Liver (tissue), 9 donors: Measurements from ENCODE around the gene EML4. TPM values are rescaled to one million over a fixed set of nuclear protein-coding genes. Genes with fewer than 3 reads are reported as not detected.

Experiments used
- DNase-seq: peaks from one replicate; pipeline ENCODE4 v3.0.0-alpha.2; 2017; ENCODE audit warnings: low spot score
- H3K27ac ChIP-seq, 2 donors: one replicate each; pipeline ENCODE4 v1.7.0; 2013; ENCODE audit warnings: inconsistent platforms in 2 of 2, low read length in 2 of 2, control low read depth in 1 of 2, low read depth in 1 of 2, mild to moderate bottlenecking in 1 of 2
- H3K27me3 ChIP-seq, 4 donors: one replicate each; pipeline versions ENCODE4 v1.6.1 to v1.7.0; 2013; ENCODE audit warnings: low read length in 3 of 4, inconsistent platforms in 1 of 4, mild to moderate bottlenecking in 1 of 4, moderate library complexity in 1 of 4; ENCODE audit not compliant: control insufficient read depth in 4 of 4, insufficient read depth in 4 of 4
- H3K36me3 ChIP-seq, 4 donors: one replicate each; pipeline versions ENCODE4 v1.6.1 to v1.7.0; 2013; ENCODE audit warnings: low read length in 3 of 4, mild to moderate bottlenecking in 3 of 4, low read depth in 1 of 4, moderate library complexity in 1 of 4; ENCODE audit not compliant: control insufficient read depth in 4 of 4, insufficient read depth in 3 of 4
- H3K4me1 ChIP-seq, 4 donors: one replicate each; pipeline versions ENCODE4 v1.6.1 to v1.7.0; 2013; ENCODE audit warnings: low read length in 3 of 4, mild to moderate bottlenecking in 3 of 4, moderate library complexity in 1 of 4; ENCODE audit not compliant: control insufficient read depth in 4 of 4, insufficient read depth in 4 of 4
- H3K4me3 ChIP-seq, 3 donors: one replicate each; pipeline versions ENCODE4 v1.6.1 to v1.7.0; 2013; ENCODE audit warnings: low read length in 3 of 3, control low read depth in 1 of 3, low read depth in 1 of 3, mild to moderate bottlenecking in 1 of 3
- H3K9ac ChIP-seq, 2 donors: one replicate each; pipeline ENCODE4 v1.7.0; 2013; ENCODE audit warnings: low read length in 2 of 2, mild to moderate bottlenecking in 2 of 2, moderate library complexity in 2 of 2, control low read depth in 1 of 2, low read depth in 1 of 2
- H3K9me3 ChIP-seq, 4 donors: one replicate each; pipeline versions ENCODE4 v1.6.1 to v1.7.0; 2013; ENCODE audit warnings: low read length in 3 of 4; ENCODE audit not compliant: control insufficient read depth in 4 of 4
- EGR1 ChIP-seq, 2 donors: IDR thresholded peaks; 2 replicates each; pipeline ENCODE4 v1.6.1; 2016 to 2018; ENCODE audit warnings: antibody characterized with exemption in 2 of 2, low read depth in 2 of 2
- FOXA1 ChIP-seq: IDR thresholded peaks from 2 replicates; pipeline ENCODE4 v1.6.1; 2016; ENCODE audit warnings: antibody characterized with exemption
- FOXA2 ChIP-seq: IDR thresholded peaks from 2 replicates; pipeline ENCODE4 v1.6.1; 2016; ENCODE audit warnings: antibody characterized with exemption
- GABPA ChIP-seq, 2 donors: IDR thresholded peaks in 1 of 2; conservative IDR thresholded peaks in 1 of 2; 2 replicates each; pipeline ENCODE4 v1.6.1; 2016; ENCODE audit warnings: antibody characterized with exemption in 2 of 2, mild to moderate bottlenecking in 1 of 2, moderate library complexity in 1 of 2
- HNF4A ChIP-seq, 2 donors: conservative IDR thresholded peaks; 2 replicates each; pipeline ENCODE4 v1.6.1; 2016; ENCODE audit warnings: antibody characterized with exemption in 2 of 2, mild to moderate bottlenecking in 2 of 2
- HNF4G ChIP-seq: IDR thresholded peaks from 2 replicates; pipeline ENCODE4 v1.6.1; 2016; ENCODE audit warnings: antibody characterized with exemption
- JUND ChIP-seq, 2 donors: IDR thresholded peaks; 2 replicates each; pipeline ENCODE4 v1.6.1; 2016; ENCODE audit warnings: antibody characterized with exemption in 2 of 2
- MAX ChIP-seq: IDR thresholded peaks from 2 replicates; pipeline ENCODE4 v1.6.1; 2016; ENCODE audit warnings: antibody characterized with exemption
- NR2F2 ChIP-seq: IDR thresholded peaks from 2 replicates; pipeline ENCODE4 v1.6.1; 2016; ENCODE audit warnings: antibody characterized with exemption
- RAD21 ChIP-seq, 2 donors: IDR thresholded peaks; 2 replicates each; pipeline ENCODE4 v1.6.1; 2016; ENCODE audit warnings: antibody characterized with exemption in 2 of 2, mild to moderate bottlenecking in 2 of 2
- RXRA ChIP-seq, 2 donors: IDR thresholded peaks; 2 replicates each; pipeline ENCODE4 v1.6.1; 2017 to 2018; ENCODE audit warnings: antibody characterized with exemption in 2 of 2, mild to moderate bottlenecking in 1 of 2
- SP1 ChIP-seq: IDR thresholded peaks from 2 replicates; pipeline ENCODE4 v1.6.1; 2018; ENCODE audit warnings: antibody characterized with exemption, mild to moderate bottlenecking
- TAF1 ChIP-seq: conservative IDR thresholded peaks from 2 replicates; pipeline ENCODE4 v1.6.1; 2016; ENCODE audit warnings: antibody characterized with exemption, mild to moderate bottlenecking
- YY1 ChIP-seq: IDR thresholded peaks from 2 replicates; pipeline ENCODE4 v1.6.1; 2016; ENCODE audit warnings: antibody characterized with exemption, mild to moderate bottlenecking
- WGBS: extraction: QIAGEN DNeasy Blood & Tissue Kit; methylation state at CpG from one replicate; pipeline ENCODE4 v1.1.7; 2013; 5-methylcytosine and 5-hydroxymethylcytosine counted together
- polyA plus RNA-seq, 2 donors: library from polyadenylated mRNA; stranded (reverse) in 1 of 2; unstranded in 1 of 2; fragments of 200-250 nt in 1 of 2; fragments of >200 nt in 1 of 2; fragmentation: Nextera tagmentation in 1 of 2; extraction: Ambion mirVana in 1 of 2; gene quantifications; one replicate each; pipeline versions ENCODE4 v1.2.1 to v1.2.3, GENCODE V29; 2013 to 2015
- total RNA-seq, 2 donors: library from RNA; depleted of rRNA; stranded (reverse); fragments of >200 nt; gene quantifications; one replicate each; pipeline ENCODE4 v1.2.3, GENCODE V29; 2014
- TF ChIP-seq, protein P1 (sequence below): IDR thresholded peaks from 2 replicates; pipeline ENCODE4 v1.6.1; 2016; ENCODE audit warnings: antibody characterized with exemption
- TF ChIP-seq, protein P2 (sequence below): fragments of 150-350 bp; IDR thresholded peaks from 2 replicates; pipeline ENCODE4 v1.5.1; 2017; ENCODE audit warnings: improper control_type of control experiment, low read depth, low read length; ENCODE audit not compliant: missing input control
- TF ChIP-seq, protein P3 (sequence below): IDR thresholded peaks from 2 replicates; pipeline ENCODE4 v1.6.1; 2016; ENCODE audit warnings: antibody characterized with exemption, mild to moderate bottlenecking
- donor health status: healthy.
- donor health status: healthy.
- donor health status: healthy.
- donor health status: healthy.
- donor health status: healthy.

The EML4 gene
- total and polyA plus RNA-seq, 4 donors = 12.8 to 49.6 (median 34.8) TPM

DNA sequence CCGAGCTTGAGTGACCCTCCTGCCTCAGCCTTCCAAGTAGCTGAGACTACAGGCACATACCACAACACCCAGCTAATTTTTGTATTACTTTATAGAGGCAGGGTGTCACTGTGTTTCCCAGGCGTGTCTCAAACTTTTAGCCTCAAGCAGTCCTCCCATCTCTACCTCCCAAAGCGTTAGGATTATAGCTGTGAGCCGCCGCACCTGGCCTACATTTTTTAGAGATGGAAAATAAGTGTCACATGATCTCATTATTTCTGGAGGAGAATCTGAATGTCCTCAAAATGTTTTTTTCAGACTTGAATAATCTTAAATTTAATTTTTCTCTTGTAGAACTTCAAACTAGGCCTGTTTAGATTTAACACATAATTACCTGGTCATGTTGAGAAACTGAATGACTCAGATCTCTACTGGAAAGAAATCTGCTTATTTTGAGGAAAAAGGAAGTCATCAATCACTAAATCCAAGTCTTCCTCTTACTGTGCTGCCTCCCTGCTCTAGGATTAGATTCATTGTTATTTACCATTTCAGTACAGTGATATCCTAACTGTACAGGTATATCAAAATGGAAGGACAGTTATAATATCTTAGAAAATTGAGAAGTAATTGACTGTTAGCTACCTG is 99.5 kb downstream of the EML4 start:
- no peak overlapping the region for H3K27ac ChIP-seq
- no peaks in the 10 kb centered on the region for H3K9me3 ChIP-seq
- no peaks in the 10 kb centered on the region for H3K27me3 ChIP-seq
- WGBS = 97% methylated on average over 5 of the region's 5 CpGs
- H3K4me1 ChIP-seq = peaks cover 0 to 2% (median 0%) of the 10 kb centered on the region in 4 donors
- no peak for DNase-seq
- TF ChIP-seq RXRA (IDR thresholded peaks at IDR 0.05) (no peak), HNF4A (conservative IDR thresholded peaks at IDR 0.05) (no peak), SP1 (no peak), JUND (IDR thresholded peaks at IDR 0.05) (no peak), FOXA2 (no peak), HNF4G (no peak), FOXA1 (no peak), MAX (no peak), TAF1 (no peak), GABPA (IDR thresholded peaks at IDR 0.05 in 1 of 2, conservative IDR thresholded peaks at IDR 0.05 in 1 of 2) (no peak), EGR1 (IDR thresholded peaks at IDR 0.05; ENCODE audit: low read depth in 2 of 2) (no peak), RAD21 (IDR thresholded peaks at IDR 0.05) (no peak)
- TF ChIP-seq, protein P1, sequence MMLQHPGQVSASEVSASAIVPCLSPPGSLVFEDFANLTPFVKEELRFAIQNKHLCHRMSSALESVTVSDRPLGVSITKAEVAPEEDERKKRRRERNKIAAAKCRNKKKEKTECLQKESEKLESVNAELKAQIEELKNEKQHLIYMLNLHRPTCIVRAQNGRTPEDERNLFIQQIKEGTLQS = no peak
- TF ChIP-seq, protein P2, sequence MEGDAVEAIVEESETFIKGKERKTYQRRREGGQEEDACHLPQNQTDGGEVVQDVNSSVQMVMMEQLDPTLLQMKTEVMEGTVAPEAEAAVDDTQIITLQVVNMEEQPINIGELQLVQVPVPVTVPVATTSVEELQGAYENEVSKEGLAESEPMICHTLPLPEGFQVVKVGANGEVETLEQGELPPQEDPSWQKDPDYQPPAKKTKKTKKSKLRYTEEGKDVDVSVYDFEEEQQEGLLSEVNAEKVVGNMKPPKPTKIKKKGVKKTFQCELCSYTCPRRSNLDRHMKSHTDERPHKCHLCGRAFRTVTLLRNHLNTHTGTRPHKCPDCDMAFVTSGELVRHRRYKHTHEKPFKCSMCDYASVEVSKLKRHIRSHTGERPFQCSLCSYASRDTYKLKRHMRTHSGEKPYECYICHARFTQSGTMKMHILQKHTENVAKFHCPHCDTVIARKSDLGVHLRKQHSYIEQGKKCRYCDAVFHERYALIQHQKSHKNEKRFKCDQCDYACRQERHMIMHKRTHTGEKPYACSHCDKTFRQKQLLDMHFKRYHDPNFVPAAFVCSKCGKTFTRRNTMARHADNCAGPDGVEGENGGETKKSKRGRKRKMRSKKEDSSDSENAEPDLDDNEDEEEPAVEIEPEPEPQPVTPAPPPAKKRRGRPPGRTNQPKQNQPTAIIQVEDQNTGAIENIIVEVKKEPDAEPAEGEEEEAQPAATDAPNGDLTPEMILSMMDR = no peak
- TF ChIP-seq, protein P3, sequence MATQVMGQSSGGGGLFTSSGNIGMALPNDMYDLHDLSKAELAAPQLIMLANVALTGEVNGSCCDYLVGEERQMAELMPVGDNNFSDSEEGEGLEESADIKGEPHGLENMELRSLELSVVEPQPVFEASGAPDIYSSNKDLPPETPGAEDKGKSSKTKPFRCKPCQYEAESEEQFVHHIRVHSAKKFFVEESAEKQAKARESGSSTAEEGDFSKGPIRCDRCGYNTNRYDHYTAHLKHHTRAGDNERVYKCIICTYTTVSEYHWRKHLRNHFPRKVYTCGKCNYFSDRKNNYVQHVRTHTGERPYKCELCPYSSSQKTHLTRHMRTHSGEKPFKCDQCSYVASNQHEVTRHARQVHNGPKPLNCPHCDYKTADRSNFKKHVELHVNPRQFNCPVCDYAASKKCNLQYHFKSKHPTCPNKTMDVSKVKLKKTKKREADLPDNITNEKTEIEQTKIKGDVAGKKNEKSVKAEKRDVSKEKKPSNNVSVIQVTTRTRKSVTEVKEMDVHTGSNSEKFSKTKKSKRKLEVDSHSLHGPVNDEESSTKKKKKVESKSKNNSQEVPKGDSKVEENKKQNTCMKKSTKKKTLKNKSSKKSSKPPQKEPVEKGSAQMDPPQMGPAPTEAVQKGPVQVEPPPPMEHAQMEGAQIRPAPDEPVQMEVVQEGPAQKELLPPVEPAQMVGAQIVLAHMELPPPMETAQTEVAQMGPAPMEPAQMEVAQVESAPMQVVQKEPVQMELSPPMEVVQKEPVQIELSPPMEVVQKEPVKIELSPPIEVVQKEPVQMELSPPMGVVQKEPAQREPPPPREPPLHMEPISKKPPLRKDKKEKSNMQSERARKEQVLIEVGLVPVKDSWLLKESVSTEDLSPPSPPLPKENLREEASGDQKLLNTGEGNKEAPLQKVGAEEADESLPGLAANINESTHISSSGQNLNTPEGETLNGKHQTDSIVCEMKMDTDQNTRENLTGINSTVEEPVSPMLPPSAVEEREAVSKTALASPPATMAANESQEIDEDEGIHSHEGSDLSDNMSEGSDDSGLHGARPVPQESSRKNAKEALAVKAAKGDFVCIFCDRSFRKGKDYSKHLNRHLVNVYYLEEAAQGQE = no peak
- no peak overlapping the region for H3K4me3 ChIP-seq
- H3K36me3 ChIP-seq = peaks cover 0 to 11% (median 4%) of the 10 kb centered on the region in 4 donors
- no peak overlapping the region for H3K9ac ChIP-seq

- Histone ChIP-seq H3K9me3 (no peaks in the 10 kb centered on the region), H3K36me3 (peaks cover 0 to 8% (median 4%) of the 10 kb centered on the region in 4 donors), H3K27ac (no peak overlapping the region), H3K4me1 (peaks cover 0 to 2% (median 0%) of the 10 kb centered on the region in 4 donors), H3K27me3 (no peaks in the 10 kb centered on the region), H3K9ac (no peak overlapping the region), H3K4me3 (no peak overlapping the region)
- TF ChIP-seq, protein P3 = no peak
- TF ChIP-seq RXRA (IDR thresholded peaks at IDR 0.05) (no peak), EGR1 (IDR thresholded peaks at IDR 0.05; ENCODE audit: low read depth in 2 of 2) (no peak), YY1 (no peak), FOXA1 (no peak), TAF1 (no peak), HNF4G (no peak), HNF4A (conservative IDR thresholded peaks at IDR 0.05) (no peak), RAD21 (IDR thresholded peaks at IDR 0.05) (no peak), SP1 (no peak), NR2F2 (no peak), JUND (IDR thresholded peaks at IDR 0.05) (no peak)
- TF ChIP-seq, protein P2 = no peak
- TF ChIP-seq, protein P1 = no peak
- 96% methylated on average over 5 of the region's 5 CpGs for WGBS
- no peak for DNase-seq
Observed at GRCh38 chr2:42270757-42271156, 101.6 kb downstream of the EML4 start.
